NCI-H345 (cell line): ENCODE data around the gene DNMT1.
"Not testable (repeated sequence)": the region's sequence is repeated elsewhere in the genome, so short reads cannot be mapped to it uniquely, and the experiment has no call there.

Source experiments
- DNase-seq: peaks from one replicate; lab custom pipeline; 2025; lab: John Stamatoyannopoulos, UW

Gene DNMT1

DNA sequence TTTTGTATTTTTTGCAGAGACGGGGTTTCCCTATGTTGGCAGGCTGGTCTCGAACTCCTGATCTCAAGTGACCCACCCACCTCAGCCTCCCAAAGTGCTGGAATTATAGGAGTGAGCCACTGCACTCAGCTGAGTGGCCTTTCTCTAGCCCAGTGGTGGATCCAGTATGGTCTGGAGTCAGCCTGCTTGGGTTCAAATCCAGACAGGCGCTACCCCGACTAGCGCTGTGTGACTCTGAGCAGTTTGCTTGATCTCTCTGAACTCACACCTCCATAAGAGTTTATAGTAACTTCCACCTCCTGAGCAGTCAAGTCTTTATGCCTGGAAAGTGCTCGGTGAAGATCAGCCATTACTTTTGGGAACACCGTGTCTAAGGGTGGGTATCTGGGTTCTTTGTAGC is 25.9 kb upstream of the DNMT1 start:
- no peak for DNase-seq

DNA sequence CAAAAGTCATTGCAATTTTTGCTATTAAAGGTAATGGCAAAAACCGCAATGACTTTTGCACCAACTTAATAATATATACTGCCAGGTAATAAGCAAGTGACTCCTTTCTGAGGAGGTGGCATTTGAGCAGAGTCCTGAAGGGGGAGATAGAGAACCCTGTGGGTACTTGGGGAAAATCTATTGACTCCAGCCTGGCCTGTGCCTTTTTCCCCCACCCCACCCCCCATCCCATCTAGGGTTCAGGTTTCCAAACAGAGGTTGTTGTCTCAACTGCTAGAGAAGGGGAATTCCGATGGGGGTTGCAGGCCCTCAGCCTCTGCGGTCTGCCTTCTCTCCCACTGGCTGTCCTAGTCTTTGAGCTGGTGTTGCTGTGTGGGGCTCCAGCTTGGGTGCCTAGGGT is 24.9 kb upstream of the DNMT1 start:
- no peak for DNase-seq

DNA sequence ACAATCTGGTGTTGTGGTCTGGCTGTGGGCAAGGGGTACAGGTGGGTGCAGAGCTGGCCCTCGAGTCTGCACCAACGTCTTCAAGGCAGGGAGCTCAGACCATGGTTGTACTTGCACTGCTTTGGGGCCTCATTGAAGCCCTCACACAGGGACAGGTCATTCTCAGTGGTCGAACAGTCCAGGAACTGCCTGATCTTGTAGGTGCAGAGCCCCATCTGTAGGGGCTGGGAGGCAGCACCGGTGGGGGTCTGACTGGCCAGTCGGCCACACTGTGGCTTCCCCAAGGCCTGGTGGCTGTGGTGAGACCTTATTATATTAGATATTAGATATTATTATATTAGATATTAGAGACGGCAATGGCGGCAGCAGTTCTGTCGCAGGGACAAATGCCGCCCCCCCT is 22.3 kb upstream of the DNMT1 start:
- DNase-seq = no peak

DNA sequence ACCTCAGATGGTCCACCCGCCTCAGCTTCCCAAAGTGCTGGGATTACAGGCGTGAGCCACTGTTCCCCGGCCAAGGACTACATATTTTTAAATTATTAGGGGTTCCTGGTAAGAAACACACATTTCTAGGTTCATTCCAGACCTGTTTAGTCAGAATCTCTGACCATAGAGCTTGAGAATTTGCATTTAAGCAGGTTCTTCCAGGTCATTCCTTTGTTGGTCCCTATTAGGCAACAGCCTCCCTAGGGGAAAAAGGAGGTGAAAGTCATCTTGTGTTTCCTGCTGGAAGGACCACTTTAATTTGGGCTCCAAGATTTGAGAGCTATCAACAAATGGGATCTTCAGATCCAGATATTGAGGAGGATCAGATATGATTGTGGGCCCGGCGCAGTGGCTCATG is 20.0 kb upstream of the DNMT1 start:
- no peak for DNase-seq

DNA sequence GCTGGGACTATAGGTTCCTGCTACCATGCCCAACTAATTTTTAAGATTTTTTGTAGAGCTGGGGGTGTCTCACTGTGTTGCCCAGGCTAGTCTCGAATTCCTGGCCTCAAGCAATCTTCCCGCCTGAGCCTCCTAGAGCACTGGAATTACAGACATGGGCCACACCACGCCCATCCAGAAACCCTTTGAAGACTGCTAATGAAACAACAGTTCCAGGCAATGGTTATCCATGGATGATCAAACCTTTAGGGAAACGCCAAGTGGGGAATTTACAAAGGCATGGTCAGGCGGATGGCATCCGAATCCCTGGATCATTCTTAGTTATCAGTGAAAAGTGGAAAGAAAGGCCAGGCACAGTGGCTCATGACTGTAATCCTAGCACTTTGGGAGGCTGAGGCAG is 16.9 kb upstream of the DNMT1 start:
- no peak for DNase-seq

DNA sequence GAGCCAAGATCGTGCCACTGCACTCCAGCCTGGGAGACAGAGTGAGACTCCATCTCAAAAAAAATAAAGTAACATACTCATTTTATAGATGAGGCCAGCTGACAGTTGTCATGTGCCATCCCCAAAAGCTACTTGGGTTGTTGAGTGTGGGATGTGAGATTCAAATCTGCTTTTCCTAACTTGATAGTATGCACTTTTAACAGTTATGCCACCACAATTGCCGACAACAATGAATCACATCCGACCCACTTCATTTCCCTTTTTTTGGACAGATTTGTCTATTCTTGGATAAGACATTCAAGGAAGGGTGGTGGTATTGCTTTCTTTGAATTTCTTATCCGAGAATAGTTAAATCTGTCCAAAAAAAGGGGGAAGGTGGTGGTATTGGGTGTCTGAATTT is 16.3 kb upstream of the DNMT1 start:
- no peak for DNase-seq

DNA sequence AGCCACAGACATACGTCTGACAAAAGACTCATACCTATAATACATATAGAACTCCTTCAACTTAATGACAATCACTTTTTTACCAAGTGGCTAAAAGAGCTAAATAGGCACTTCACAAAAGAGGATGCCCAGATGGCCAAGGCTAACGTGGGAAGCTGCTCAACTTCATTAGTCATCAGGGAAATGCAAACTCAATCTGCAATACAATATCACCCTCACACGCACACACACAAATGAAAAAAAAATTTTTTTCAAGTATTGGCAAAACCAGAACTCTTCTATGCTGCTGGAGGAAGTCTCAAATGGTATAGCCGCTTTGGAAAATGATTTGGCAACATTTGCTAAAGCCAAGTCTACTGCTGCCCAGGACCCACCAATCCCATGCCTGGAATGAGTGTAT is 14.6 kb upstream of the DNMT1 start:
- DNase-seq = no peak

DNA sequence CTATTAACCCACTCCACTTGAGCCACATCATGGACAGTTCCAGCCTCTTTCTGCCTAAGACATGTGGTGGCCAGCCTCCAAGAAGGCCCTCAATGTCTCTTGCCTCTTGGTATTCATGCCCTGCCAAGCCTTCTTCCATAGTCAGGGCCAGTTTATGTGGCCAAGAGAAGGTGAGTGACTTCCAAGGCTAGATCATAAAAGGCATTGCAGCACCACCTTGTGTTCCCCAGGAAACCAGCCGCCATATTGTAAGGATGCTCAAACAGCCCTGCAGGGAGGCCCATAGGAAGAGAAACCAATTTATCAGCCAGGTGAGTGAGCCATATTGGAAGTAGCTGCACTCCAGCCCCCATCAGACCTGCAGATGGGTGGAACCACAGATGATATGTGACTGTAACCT is 12.3 kb upstream of the DNMT1 start:
- no peak for DNase-seq

DNA sequence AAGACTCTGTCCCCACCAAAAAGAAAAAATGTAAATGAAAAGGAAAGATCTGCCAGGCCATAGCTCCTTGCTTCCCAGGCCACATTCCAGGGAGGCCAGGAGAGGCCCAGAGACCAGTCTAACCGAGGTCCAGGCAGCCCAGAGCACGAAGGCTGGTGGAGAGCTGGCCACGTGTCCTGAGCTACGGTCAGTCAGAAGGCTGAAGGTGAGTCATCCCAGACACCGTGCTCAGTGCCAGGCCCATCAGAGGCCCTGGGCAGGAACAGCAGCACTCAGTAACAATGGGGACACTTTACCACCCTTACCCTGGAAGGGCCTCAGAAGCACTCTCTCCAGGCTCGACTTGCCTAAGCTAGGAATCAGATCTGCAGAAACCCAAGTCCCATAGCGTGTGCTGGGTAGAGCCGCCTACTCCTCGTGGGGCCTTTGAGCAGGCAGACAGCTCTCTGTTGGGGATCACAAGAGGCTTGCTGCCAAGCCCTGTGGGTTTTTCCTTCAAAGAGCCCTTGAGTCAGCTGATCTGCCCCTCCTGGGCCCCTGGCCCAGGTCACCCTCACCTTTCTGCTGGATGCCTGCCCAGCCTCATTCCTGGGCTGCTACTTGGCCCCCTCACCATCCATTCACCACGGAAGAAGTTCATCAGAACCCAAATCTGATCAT is 11.6 kb upstream of the DNMT1 start:
- no peak for DNase-seq

DNA sequence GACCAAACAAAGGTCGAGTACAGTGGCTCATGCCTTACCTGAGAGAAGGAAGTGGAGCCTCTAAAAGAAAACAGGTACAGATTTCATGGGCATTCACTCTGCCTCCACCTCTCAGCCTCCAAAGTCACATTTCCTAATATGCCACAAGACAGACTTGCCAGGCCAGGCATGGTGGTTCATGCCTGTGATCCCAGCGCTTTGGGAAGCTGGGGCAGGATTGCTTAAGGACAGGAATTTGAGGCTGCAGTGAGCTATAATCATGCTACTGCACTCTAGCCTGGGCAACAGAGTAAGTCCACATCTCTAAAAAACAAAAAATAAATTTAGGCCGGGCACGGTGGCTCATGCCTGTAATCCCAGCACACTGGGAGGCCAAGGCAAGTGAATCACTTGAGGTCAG is 10.9 kb upstream of the DNMT1 start:
- DNase-seq = no peak

DNA sequence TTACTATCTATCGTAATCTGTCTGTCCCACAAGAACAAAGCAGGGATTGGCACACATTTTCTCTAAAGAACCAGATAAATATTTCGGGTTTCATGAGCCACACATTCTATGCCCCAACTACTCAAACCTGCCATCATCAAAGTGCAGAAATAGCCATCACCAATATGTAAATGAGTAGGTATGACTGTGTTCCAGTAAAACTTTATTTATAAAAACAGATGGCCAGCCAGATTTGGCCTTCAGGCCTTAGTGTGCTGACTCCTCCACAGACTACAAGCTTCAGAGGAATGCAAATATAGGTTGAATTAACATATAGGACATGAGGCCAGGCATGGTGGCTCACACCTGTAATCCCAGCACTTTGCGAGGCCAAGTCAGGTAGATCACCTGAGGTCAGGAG is 8.9 kb upstream of the DNMT1 start:
- no peak for DNase-seq

DNA sequence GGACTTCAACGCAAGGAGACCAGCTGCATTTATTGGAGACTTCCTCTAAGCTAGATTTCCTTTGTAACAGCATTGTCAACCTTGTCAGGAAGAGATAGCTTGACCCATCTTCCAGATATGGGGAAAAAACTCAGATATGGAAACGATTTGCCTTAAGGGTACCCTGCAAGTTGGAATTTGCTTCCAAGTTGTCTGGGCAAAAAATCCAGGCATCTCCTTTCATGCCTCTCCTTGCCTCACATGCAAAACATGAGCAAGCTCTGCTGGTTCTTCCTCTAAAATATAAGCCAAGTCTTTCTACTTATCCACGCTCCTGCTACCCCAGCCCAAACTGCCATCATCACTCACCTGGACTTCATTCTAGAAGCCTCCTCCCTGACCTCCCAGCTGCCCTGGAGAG is 6.4 kb upstream of the DNMT1 start:
- DNase-seq = no peak

DNA sequence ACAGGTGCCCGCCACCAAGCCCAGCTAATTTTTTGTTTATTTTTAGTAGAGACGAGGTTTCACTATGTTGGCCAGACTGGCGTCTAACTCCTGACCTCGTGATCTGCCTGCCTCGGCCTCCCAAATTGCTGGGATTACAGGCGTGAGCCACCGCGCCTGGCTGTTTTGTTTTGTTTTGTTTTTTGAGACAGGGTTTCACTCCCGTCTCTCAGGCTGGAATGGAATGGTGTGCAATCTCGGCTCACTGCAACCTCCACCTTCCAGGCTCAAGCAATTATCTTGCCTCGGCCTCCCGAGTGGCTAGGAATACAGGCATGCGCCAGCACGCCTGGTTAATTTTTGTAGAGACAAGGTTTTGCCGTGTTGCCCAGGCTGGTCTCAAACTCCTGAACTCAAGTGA is 5.3 kb upstream of the DNMT1 start:
- DNase-seq = not testable (repeated sequence)

DNA sequence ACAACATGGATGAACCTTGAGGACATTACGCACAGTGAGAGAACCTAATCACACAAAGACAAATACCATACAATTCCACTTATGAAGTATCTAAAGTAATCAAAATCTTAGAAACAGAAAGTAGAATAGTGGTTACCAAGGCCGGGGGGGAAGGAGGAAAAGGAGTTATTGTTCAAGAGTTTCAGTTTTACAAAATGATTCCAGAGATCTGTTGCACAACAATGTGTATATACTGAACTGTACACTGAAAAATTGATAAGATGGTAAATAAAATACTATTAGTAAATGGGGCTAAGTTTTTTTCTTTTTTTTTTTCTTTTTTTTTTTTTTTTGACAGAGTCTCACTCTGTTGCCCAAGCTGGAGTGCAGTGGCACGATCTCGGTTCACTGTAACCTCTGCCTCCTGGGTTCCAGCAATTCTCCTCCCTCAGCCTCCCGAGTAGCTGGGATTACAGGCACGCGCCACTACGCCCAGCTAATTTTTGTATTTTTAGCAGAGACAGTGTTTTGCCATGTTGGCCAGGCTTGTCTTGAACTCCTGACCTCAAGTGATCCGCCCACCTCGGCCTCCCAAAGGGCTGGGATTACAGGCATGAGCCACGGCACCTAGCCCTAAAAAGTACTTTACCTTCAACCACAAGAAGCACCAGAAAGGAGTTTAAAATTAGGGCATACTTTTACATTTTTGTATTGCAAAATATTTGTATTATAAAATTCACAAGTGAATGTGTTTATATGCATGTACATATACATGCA is 4.3 kb upstream of the DNMT1 start:
- not testable (repeated sequence) for DNase-seq

DNA sequence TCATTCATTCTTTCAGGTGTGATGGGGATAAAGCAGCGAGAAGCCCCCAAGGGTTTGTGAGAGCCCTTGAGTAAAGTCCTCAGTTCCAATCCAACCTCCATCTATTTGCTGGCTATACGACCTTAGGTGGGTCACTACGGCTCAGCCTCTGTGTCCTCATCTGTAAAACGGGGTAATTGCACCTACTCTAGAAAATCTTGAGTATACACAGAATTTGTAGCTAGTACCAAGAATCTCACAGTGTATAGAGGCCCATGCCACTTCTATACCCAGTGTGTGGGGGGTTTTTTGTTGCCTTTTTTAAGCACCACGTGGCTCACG is 406 bp upstream of the DNMT1 start:
- no peak for DNase-seq

DNA sequence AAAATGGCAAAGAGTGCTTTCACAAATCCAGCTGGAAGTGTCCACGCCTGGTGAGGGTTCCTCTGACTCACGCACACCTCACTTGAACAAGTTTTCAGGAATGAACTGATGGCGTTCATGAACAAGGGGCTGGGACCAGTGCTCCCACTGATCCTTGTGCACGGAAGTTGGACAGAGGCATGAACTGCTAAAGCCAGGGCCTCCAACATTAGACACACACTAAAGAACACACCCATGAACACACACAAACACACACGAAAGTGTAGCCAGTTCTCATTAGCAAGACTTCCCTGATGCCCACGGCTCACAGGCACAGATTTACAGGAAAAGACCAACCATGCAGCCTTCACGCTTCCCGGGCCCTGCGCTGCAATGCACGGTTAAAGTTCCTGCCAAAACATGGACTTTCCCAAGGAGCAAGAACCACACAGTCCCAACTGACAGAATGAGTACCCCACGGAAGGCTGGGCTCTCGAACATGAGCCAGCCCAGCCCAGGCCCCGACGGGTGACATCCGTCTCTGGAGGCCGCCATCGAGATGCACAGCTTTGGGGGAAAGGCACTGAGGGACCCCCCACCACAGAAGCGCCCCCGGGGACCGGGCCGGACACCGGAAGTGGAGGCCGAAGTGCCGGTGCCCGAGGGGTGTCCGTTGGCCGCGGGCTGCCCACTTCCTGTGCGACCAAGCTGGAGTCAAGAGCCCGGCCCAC is 808 bp downstream of the DNMT1 start:
- DNase-seq = peak; percentile 3

DNA sequence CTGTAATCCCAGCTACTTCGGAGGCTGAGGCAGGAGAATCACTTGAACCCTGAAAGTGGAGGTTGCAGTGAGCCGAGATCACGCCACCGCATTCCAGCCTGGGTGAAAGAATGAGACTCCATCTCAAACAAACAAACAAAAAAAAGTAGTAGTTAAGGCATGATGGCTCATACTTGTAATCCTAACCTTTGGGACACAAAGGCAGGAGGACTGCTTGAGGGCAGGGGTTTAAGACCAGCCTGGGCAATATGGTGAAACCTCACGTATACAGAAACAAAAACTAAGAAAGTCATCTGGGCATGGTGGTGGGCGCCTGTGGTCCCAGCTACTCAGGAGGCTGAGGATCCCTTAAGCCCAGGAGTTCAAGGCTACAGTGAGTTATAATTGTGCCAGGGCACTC is 1.8 kb downstream of the DNMT1 start:
- DNase-seq = no peak

DNA sequence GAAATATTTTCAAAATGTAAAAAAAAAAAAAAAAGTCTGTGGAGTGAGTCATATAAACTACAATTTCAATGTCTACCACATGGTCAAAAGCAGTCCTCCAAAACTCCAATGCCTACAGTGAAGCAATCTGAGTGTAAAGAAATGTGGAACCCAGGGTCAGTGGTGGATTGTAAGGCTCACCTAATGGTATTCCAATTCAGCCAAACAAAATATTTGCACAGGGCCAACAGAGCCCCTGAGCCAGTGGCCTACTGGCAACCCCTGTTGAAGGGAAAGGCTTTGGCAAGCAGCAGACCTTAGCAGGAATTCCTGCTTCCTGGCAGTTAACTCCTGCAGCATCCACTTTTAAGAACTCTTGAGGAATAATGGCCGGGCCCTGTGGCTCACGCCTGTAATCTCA is 3.4 kb downstream of the DNMT1 start:
- DNase-seq = no peak

DNA sequence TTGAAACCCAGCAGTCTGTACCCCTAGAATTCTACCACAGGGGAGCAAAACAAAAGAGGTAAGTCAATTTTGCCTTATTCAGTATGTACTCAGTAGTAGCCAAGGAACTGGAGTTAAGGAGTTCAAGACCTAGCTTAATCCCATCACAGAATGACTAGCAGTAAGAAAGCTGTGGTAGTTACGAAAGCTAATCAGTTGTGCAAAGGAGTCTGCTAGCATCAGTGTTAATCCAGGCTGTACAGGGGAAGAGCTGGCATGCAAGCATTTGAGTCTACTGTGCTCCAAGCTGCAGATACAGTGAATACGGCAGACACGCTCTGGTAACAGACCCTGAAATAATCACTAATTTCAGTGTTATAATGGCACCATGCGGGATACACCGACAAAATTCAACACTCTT is 4.7 kb downstream of the DNMT1 start:
- DNase-seq = no peak

DNA sequence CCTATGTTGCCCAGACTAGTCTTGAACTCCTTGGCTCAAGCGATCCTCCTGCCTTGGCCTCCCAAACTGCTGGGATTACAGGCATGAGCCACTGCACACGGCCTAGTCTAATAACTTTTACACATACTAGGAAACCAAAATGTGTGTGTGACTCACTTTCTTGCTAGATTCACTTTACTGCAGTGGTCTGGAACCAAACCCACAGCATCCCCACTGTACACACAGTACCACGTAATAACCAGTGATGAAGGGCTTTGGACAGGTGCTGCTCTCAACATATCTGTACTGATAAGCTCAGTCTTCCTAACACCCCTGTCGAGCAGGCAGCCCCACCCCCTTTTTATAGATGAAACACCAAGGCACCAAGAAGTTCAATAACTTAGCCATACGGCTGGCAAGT is 5.1 kb downstream of the DNMT1 start:
- DNase-seq = no peak

DNA sequence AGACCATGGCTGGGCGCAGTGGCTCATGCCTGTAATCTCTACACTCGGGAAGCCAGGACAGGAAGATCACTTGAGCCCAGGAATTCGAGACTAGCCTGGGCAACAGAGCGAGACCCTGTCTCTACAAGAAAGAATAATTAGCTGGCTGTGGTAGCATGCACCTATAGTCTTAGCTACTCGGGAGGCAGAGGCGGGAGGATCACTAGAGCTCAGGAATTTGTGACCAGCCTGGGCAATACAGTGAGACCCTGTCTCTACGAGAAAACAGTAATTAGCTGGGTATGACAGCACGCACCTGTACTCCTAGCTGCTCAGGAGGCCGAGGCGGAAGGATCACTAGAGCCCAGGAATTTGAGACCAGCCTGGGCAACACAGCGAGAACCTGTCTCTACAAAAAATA is 7.4 kb downstream of the DNMT1 start:
- DNase-seq = no peak

DNA sequence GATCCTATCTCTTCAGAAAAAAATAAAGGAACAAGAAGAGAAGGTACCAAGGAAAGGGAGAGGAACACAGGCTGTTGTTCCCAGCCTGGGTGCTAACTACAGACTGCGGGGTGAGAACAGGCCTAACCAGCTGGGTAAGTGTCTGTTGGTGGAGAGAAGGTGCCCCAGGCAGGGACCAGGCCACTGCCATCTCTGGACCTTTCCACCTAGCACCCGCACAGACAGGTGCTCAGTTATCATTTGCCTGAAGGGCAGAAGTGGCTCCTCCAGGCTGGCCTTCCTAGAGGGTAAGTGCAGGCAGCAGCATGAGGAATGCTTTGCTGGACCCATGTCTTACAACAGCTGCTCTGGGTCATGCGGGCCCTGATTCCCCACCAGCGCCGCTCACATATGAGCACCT is 10.1 kb downstream of the DNMT1 start:
- DNase-seq = no peak

DNA sequence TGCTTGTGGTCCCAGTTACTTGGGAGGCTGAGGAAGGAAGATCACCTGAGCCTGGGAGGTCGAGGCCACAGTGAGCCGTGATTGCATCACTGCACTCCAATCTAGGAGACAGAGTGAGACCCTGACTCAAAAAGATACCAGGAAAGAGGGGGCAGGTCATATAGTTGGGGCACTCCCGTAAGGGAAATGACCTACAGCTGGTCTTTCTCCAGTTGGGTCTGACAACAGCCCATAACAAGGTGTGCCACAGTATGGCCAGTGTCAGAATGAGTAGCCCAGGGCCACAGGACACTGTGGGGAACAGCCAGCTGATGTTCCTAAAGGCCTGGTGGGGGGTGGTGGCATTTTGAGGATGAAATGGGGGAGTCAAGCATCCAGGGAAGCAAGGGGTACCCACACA is 10.8 kb downstream of the DNMT1 start:
- no peak for DNase-seq

DNA sequence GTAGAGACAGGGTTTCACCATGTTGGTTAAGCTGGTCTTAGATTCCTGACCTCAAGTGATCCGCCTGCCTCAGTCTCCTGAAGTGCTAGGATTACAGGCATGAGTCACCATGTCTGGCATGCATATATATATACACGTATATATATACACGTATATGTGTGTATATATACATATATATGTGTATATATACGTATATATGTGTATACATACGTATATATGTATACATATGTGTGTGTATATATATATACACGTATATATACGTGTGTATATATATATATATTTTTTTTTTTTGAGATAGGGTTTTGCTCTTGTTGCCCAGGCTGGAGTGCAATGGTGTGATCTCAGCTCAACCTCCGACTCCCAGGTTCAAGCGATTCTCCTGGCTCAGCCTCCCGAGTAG is 11.9 kb downstream of the DNMT1 start:
- DNase-seq = no peak
